ENCODE measurements around the gene CCDC18. TPM values are rescaled to one million over a fixed set of nuclear protein-coding genes. Genes with fewer than 3 reads are reported as not detected.

CCDC18 gene
- total RNA-seq, 1 experiment from 2014 or later: 23.0 TPM

DNA sequence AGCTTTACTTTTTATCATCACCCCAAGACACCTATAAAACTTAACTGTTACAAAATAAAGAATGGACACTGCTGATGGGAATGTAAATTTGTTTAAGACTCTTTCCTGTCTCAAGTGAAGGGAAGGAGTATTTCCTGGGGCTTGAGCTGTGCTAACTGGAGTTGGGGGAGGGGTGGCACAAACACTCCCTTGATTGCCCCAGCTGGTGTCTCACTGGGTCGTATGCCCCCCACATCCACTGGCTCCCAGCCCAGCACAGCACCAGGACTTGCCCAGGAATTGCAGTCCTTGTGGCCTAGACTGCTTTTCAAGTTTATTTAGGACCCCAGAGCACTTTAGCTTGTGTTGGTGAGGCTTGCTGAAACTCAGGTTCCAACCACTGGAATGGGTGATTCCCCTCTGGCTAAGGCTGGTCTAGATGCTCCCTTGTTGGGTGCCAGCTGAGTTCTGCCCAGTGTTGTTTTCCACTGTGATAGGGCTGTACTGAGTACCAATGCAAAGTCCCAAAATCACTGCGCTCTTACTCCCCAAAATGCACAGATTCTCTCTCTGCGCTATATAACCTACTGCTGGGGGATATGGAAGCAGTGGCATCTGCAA, 116.1 kb downstream of the CCDC18 start (continued):
- TF ChIP-seq, protein P1, sequence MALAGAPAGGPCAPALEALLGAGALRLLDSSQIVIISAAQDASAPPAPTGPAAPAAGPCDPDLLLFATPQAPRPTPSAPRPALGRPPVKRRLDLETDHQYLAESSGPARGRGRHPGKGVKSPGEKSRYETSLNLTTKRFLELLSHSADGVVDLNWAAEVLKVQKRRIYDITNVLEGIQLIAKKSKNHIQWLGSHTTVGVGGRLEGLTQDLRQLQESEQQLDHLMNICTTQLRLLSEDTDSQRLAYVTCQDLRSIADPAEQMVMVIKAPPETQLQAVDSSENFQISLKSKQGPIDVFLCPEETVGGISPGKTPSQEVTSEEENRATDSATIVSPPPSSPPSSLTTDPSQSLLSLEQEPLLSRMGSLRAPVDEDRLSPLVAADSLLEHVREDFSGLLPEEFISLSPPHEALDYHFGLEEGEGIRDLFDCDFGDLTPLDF (CRISPR knock-in tag; IDR thresholded peaks at IDR 0.05): no peak
- TF ChIP-seq PRRX2 (CRISPR knock-in tag; IDR thresholded peaks at IDR 0.05): no peak

GRCh38 chr1:93301131-93301530, 120.6 kb downstream of the CCDC18 start:
- no peak for TF ChIP-seq NR2C2 (CRISPR knock-in tag; IDR thresholded peaks at IDR 0.05)
- no peak for TF ChIP-seq JAZF1 (CRISPR knock-in tag; IDR thresholded peaks at IDR 0.05)
- TF ChIP-seq TCF7 (CRISPR knock-in tag; IDR thresholded peaks at IDR 0.05; ENCODE audit: low read depth): no peak
- no peak for TF ChIP-seq SOX15 (CRISPR knock-in tag; IDR thresholded peaks at IDR 0.05)
- TF ChIP-seq NR1H2 (CRISPR knock-in tag; IDR thresholded peaks at IDR 0.05): no peak
- TF ChIP-seq ZNF219 (CRISPR knock-in tag; IDR thresholded peaks at IDR 0.05; ENCODE audit: borderline replicate concordance): no peak
- no peak for TF ChIP-seq CREM (CRISPR knock-in tag; IDR thresholded peaks at IDR 0.05)
- TF ChIP-seq ZNF671 (CRISPR knock-in tag; IDR thresholded peaks at IDR 0.05): no peak
- no peak for TF ChIP-seq AFF4 (CRISPR knock-in tag; IDR thresholded peaks at IDR 0.05; ENCODE audit: borderline replicate concordance)
- no peak for TF ChIP-seq CDX4 (CRISPR knock-in tag; IDR thresholded peaks at IDR 0.05; ENCODE audit: borderline replicate concordance)
- no peak for TF ChIP-seq ZBTB43 (CRISPR knock-in tag; IDR thresholded peaks at IDR 0.05)
- TF ChIP-seq, protein P2, sequence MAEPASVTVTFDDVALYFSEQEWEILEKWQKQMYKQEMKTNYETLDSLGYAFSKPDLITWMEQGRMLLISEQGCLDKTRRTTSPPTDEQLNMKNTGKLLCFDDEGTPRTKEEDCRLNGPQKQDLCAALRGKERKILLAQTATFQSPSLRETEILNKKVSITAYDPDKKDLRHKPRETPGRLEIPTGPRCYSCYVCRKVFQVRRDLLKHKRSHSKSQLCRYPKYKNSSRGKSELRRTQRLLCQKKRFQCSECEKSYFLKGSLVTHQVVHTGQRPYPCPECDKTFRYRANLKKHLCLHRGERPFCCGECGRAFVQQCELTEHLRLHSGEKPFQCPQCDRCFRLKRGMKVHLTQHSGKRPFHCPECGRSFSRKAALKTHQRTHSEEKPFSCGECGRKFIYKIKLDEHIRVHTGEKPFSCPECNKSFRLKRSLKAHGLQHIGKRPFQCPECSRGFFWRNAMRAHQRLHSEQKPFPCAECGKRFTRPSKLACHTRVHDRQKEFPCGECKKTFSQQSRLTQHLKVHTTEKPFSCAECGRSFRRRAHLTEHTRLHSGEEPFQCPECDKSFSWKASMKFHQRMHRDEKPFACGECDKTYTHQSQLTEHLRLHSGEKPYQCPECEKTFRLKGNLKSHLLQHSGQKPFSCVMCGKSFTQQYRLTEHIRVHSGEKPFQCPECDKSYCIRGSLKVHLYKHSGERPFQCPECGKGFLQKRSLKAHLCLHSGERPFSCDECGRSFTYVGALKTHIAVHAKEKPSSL (CRISPR knock-in tag; conservative IDR thresholded peaks at IDR 0.05): no peak
- Mint-ChIP-seq H3K27ac (no peak overlapping the region), H3K4me3 (no peak overlapping the region), H3K36me3 (peaks cover 7% of the 10 kb centered on the region), H3K9me3 (peaks cover 3% of the 10 kb centered on the region; the same call in 1 of the 2 replicates), H3K4me1 (peaks cover 41% of the 10 kb centered on the region), H3K27me3 (ENCODE audit: low read depth) (no peaks in the 10 kb centered on the region)
- ATAC-seq: no peak
- DNase-seq (ENCODE audit: low spot score): no peak
- POLR2A ChIA-PET: no interaction called here
- CTCF ChIA-PET: no interaction called here

DNA sequence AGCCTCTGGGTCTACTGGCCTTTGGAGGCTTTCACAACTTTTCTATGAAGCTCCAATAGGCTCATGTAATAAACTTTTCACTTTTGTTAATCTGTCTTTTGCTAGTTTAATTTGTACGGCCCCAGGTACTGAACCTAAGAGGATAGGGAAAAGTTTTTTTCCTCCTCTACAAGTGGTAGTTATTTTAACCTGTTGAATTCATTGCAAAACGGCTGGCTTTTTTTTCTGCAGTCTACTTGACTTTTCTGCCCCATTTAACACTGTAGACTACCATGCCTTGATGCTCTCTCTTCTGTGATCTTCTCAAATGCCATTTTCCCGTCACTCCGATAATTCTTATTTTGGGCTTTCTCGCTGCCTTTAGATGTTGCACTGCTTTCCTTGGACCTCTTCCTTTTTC, 121.6 kb downstream of the CCDC18 start:
- ChIA-PET POLR2A (no interaction called here), CTCF (no interaction called here)
- peaks cover 3% of the 10 kb centered on the region; the same call in 1 of the 2 replicates for H3K9me3 Mint-ChIP-seq
- no peak overlapping the region for H3K4me3 Mint-ChIP-seq
- peaks cover 7% of the 10 kb centered on the region for H3K36me3 Mint-ChIP-seq
- ATAC-seq (no peak), DNase-seq (ENCODE audit: low spot score) (no peak)
- peaks cover 31% of the 10 kb centered on the region for H3K4me1 Mint-ChIP-seq
- no peaks in the 10 kb centered on the region for H3K27me3 Mint-ChIP-seq (ENCODE audit: low read depth)
- H3K27ac Mint-ChIP-seq: no peak overlapping the region
- TF ChIP-seq IRF1 (CRISPR knock-in tag; IDR thresholded peaks at IDR 0.05) (no peak), SP1 (CRISPR knock-in tag; conservative IDR thresholded peaks at IDR 0.05) (no peak), RELA (CRISPR knock-in tag; IDR thresholded peaks at IDR 0.05; ENCODE audit: borderline replicate concordance) (no peak), KAT7 (CRISPR knock-in tag; IDR thresholded peaks at IDR 0.05; ENCODE audit: borderline replicate concordance) (no peak), ZNF671 (CRISPR knock-in tag; IDR thresholded peaks at IDR 0.05) (no peak), MLX (CRISPR knock-in tag; IDR thresholded peaks at IDR 0.05) (no peak), ZBTB21 (CRISPR knock-in tag; IDR thresholded peaks at IDR 0.05; ENCODE audit: borderline replicate concordance) (no peak), HMGA2 (CRISPR knock-in tag; IDR thresholded peaks at IDR 0.05) (no peak)
- TF ChIP-seq, protein P1 (CRISPR knock-in tag; IDR thresholded peaks at IDR 0.05): no peak

Data from WTC11 (cell line).